NCI-H1105 treated with DMSO at 0.1 percent for 48 hours (cell line): ENCODE data around the gene UNG.
"Not testable (repeated sequence)": the region's sequence is repeated elsewhere in the genome, so short reads cannot be mapped to it uniquely, and the experiment has no call there.

Experiments
- DNase-seq: peaks from one replicate; lab custom pipeline; 2025; lab: John Stamatoyannopoulos, UW

UNG gene

GRCh38 chr12:109121346-109121880 is 24.0 kb downstream of the UNG start:
- no peak for DNase-seq

- no peak for DNase-seq
These were observed 27.7 kb downstream of the UNG start for GRCh38 chr12:109124878-109125648.

- DNase-seq = no peak
These were observed 28.4 kb downstream of the UNG start for GRCh38 chr12:109125791-109126190.

GRCh38 chr12:109126784-109127183 is 29.4 kb downstream of the UNG start:
- no peak for DNase-seq

GRCh38 chr12:109127533-109128242 is 30.3 kb downstream of the UNG start:
- DNase-seq = no peak

GRCh38 chr12:109130297-109131153 is 33.1 kb downstream of the UNG start:
- no peak for DNase-seq

- DNase-seq = peak; percentile 3
These were observed 34.0 kb downstream of the UNG start for GRCh38 chr12:109131154-109132050.

GRCh38 chr12:109134186-109134917 is 37.0 kb downstream of the UNG start:
- DNase-seq = no peak

GRCh38 chr12:109137055-109137454 is 39.7 kb downstream of the UNG start:
- no peak for DNase-seq

GRCh38 chr12:109139360-109139759 is 42.0 kb downstream of the UNG start:
- DNase-seq = no peak

- DNase-seq = no peak
These were observed 42.4 kb downstream of the UNG start for GRCh38 chr12:109139791-109140190.

GRCh38 chr12:109140560-109140959 is 43.2 kb downstream of the UNG start:
- DNase-seq = no peak

- no peak for DNase-seq
These were observed 46.8 kb downstream of the UNG start for GRCh38 chr12:109144224-109144623.

- DNase-seq = not testable (repeated sequence)
These were observed 49.7 kb downstream of the UNG start for GRCh38 chr12:109147126-109147525.

- DNase-seq = no peak
These were observed 50.6 kb downstream of the UNG start for GRCh38 chr12:109147954-109148353.

GRCh38 chr12:109150124-109150640 is 52.8 kb downstream of the UNG start:
- no peak for DNase-seq

GRCh38 chr12:109151457-109151856 is 54.1 kb downstream of the UNG start:
- no peak for DNase-seq

- peak; percentile 58 for DNase-seq
These were observed 56.5 kb downstream of the UNG start for GRCh38 chr12:109153821-109154441.
